ENCODE measurements around the gene CCSER1.
"Not testable (repeated sequence)": the region's sequence is repeated elsewhere in the genome, so short reads cannot be mapped to it uniquely, and the experiment has no call there.

Gene CCSER1

GRCh38 chr4:90584051-90584450 is 456.9 kb downstream of the CCSER1 start:
- no peak for DNase-seq

GRCh38 chr4:90585961-90586360 is 458.8 kb downstream of the CCSER1 start:
- no peak for DNase-seq

- DNase-seq: no peak
Measured at GRCh38 chr4:90586799-90587198, 459.6 kb downstream of the CCSER1 start.

- DNase-seq: no peak
Measured at GRCh38 chr4:90597927-90598326, 470.7 kb downstream of the CCSER1 start.

GRCh38 chr4:90598741-90599140 is 471.5 kb downstream of the CCSER1 start:
- no peak for DNase-seq

- no peak for DNase-seq
Measured at GRCh38 chr4:90602726-90603125, 475.5 kb downstream of the CCSER1 start.

- no peak for DNase-seq
Measured at GRCh38 chr4:90603540-90603939, 476.3 kb downstream of the CCSER1 start.

- DNase-seq: no peak
Measured at GRCh38 chr4:90606781-90607180, 479.6 kb downstream of the CCSER1 start.

- DNase-seq: no peak
Measured at GRCh38 chr4:90614371-90614770, 487.2 kb downstream of the CCSER1 start.

- DNase-seq: no peak
Measured at GRCh38 chr4:90621080-90621479, 493.9 kb downstream of the CCSER1 start.

- no peak for DNase-seq
Measured at GRCh38 chr4:90624781-90625180, 497.6 kb downstream of the CCSER1 start.

GRCh38 chr4:90641861-90642599 is 514.8 kb downstream of the CCSER1 start:
- no peak for DNase-seq

GRCh38 chr4:90643156-90643555 is 516.0 kb downstream of the CCSER1 start:
- no peak for DNase-seq

GRCh38 chr4:90648311-90648710 is 521.1 kb downstream of the CCSER1 start:
- no peak for DNase-seq

- DNase-seq: no peak
Measured at GRCh38 chr4:90648791-90649190, 521.6 kb downstream of the CCSER1 start.

GRCh38 chr4:90660672-90661071 is 533.5 kb downstream of the CCSER1 start:
- DNase-seq: no peak

GRCh38 chr4:90670183-90670582 is 543.0 kb downstream of the CCSER1 start:
- DNase-seq: no peak

GRCh38 chr4:90689739-90690138 is 562.5 kb downstream of the CCSER1 start:
- no peak for DNase-seq

- no peak for DNase-seq
Measured at GRCh38 chr4:90695411-90695810, 568.2 kb downstream of the CCSER1 start.

GRCh38 chr4:90705501-90705900 is 578.3 kb downstream of the CCSER1 start:
- not testable (repeated sequence) for DNase-seq

GRCh38 chr4:90715242-90715641 is 588.0 kb downstream of the CCSER1 start:
- DNase-seq: no peak

- no peak for DNase-seq
Measured at GRCh38 chr4:90718931-90719330, 591.7 kb downstream of the CCSER1 start.

GRCh38 chr4:90727938-90728337 is 600.7 kb downstream of the CCSER1 start:
- DNase-seq: no peak

- no peak for DNase-seq
Measured at GRCh38 chr4:90730752-90731151, 603.6 kb downstream of the CCSER1 start.

GRCh38 chr4:90733211-90733610 is 606.0 kb downstream of the CCSER1 start:
- DNase-seq: no peak

All from NCI-H1694 treated with DMSO at 0.1 percent for 48 hours (cell line).